Smooth muscle cell (in vitro differentiated cells): Measurements from ENCODE around the gene DPP10. TPM values are rescaled to one million over a fixed set of nuclear protein-coding genes. Genes with fewer than 3 reads are reported as not detected.

Source experiments
- DNase-seq: peaks from one replicate; lab custom pipeline; 2025; ENCODE audit not compliant: unreplicated experiment; lab: John Stamatoyannopoulos, UW
- H2AFZ ChIP-seq: fragments of 200-600 bp; sonication (generic); 2 replicates; pipeline ENCODE4 v1.6.0; 2016; ENCODE audit warnings: antibody characterized with exemption, low read depth, mild to moderate bottlenecking
- H3F3A ChIP-seq: fragments of 200-600 bp; sonication (generic); 2 replicates; pipeline ENCODE4 v1.6.0; 2017; ENCODE audit warnings: antibody characterized with exemption, low read depth
- H3K27ac ChIP-seq: fragments of 200-600 bp; sonication (generic); 2 replicates; pipeline ENCODE4 v1.5.1; 2016; ENCODE audit warnings: low read depth, mild to moderate bottlenecking
- H3K27me3 ChIP-seq: fragments of 200-600 bp; sonication (generic); 2 replicates; pipeline ENCODE4 v1.6.1; 2016; ENCODE audit warnings: low read depth, mild to moderate bottlenecking
- H3K36me3 ChIP-seq: fragments of 200-600 bp; sonication (generic); 2 replicates; pipeline ENCODE4 v1.5.1; 2016; ENCODE audit warnings: low read depth
- H3K4me1 ChIP-seq: fragments of 200-600 bp; sonication (generic); 2 replicates; pipeline ENCODE4 v1.5.1; 2016; ENCODE audit warnings: low read depth
- H3K4me2 ChIP-seq: fragments of 200-600 bp; sonication (generic); 2 replicates; pipeline ENCODE4 v1.6.0; 2016; ENCODE audit warnings: mild to moderate bottlenecking
- H3K4me3 ChIP-seq: fragments of 200-600 bp; sonication (generic); 2 replicates; pipeline ENCODE4 v1.5.1; 2016; ENCODE audit warnings: mild to moderate bottlenecking
- H3K79me2 ChIP-seq: fragments of 200-600 bp; sonication (generic); 2 replicates; pipeline ENCODE4 v1.6.0; 2016; ENCODE audit warnings: low read depth, mild to moderate bottlenecking
- H3K9ac ChIP-seq: fragments of 200-600 bp; sonication (generic); 2 replicates; pipeline ENCODE4 v1.6.0; 2016; ENCODE audit warnings: low read depth
- H3K9me3 ChIP-seq: fragments of 200-600 bp; sonication (generic); replicated peaks from 2 replicates; pipeline ENCODE4 v1.5.1; 2016; ENCODE audit warnings: low read depth
- H4K20me1 ChIP-seq: fragments of 200-600 bp; sonication (generic); 2 replicates; pipeline ENCODE4 v1.6.0; 2016; ENCODE audit warnings: low read depth
- CTCF ChIP-seq: fragments of 200-600 bp; sonication (generic); IDR thresholded peaks from 2 replicates; pipeline ENCODE4 v1.5.1; 2017; ENCODE audit warnings: borderline replicate concordance, mild to moderate bottlenecking, antibody characterized with exemption; ENCODE audit not compliant: insufficient read depth, poor library complexity, severe bottlenecking
- WGBS: methylation state at CpG from one replicate; pipeline ENCODE4 v1.1.7; 2016; ENCODE audit warnings: low lambda C conversion rate; 5-methylcytosine and 5-hydroxymethylcytosine counted together
- polyA plus RNA-seq: library from polyadenylated mRNA; unstranded; fragments of >200 nt; fragmentation: Nextera tagmentation; extraction: Ambion mirVana; gene quantifications from 2 replicates; pipeline ENCODE4 v1.2.1, GENCODE V29; 2016
- total RNA-seq: library from RNA; depleted of rRNA; stranded (reverse); fragments of >200 nt; gene quantifications from 2 replicates; pipeline ENCODE4 v1.2.3, GENCODE V29; 2014

The DPP10 gene
- total and polyA plus RNA-seq, 2 experiments from 2014 or later, result 3.6 TPM; not detected in 1

- H3K79me2 ChIP-seq, result no peaks in the 10 kb centered on the region
- H3K27ac ChIP-seq, result no peak overlapping the region
- no peak overlapping the region for H2AFZ ChIP-seq
- no peak overlapping the region for H3K4me3 ChIP-seq
- no peak for TF ChIP-seq CTCF
- no peaks in the 10 kb centered on the region for H3K4me1 ChIP-seq
- H3K27me3 ChIP-seq, result no peaks in the 10 kb centered on the region
- no peaks in the 10 kb centered on the region for H4K20me1 ChIP-seq
- H3K9ac ChIP-seq, result no peak overlapping the region
- DNase-seq, result no peak
- H3K9me3 ChIP-seq, result no peaks in the 10 kb centered on the region
- H3K4me2 ChIP-seq, result no peak overlapping the region
- H3K36me3 ChIP-seq, result no peaks in the 10 kb centered on the region
- 83% methylated on average over 3 of the region's 3 CpGs for WGBS
- H3F3A ChIP-seq, result no peaks in the 10 kb centered on the region
Observed at GRCh38 chr2:115520727-115521126, 1078.3 kb downstream of the DPP10 start.

GRCh38 chr2:115524452-115524851 is 1082.0 kb downstream of the DPP10 start:
- Histone ChIP-seq H3K4me2 (no peak overlapping the region), H3K9ac (no peak overlapping the region), H3K79me2 (no peaks in the 10 kb centered on the region), H3K27me3 (no peaks in the 10 kb centered on the region), H3K9me3 (no peaks in the 10 kb centered on the region), H4K20me1 (no peaks in the 10 kb centered on the region), H3K4me1 (no peaks in the 10 kb centered on the region), H3K27ac (no peak overlapping the region), H2AFZ (no peak overlapping the region), H3F3A (no peaks in the 10 kb centered on the region), H3K4me3 (no peak overlapping the region), H3K36me3 (no peaks in the 10 kb centered on the region)
- DNase-seq, result no peak
- 89% methylated on average over 4 of the region's 4 CpGs for WGBS
- TF ChIP-seq CTCF, result no peak

GRCh38 chr2:115529627-115530026 is 1087.2 kb downstream of the DPP10 start:
- TF ChIP-seq CTCF, result no peak
- peaks cover 11% of the 10 kb centered on the region for H3K4me1 ChIP-seq
- no peaks in the 10 kb centered on the region for H4K20me1 ChIP-seq
- no peak overlapping the region for H2AFZ ChIP-seq
- H3K36me3 ChIP-seq, result no peaks in the 10 kb centered on the region
- no peaks in the 10 kb centered on the region for H3K9me3 ChIP-seq
- no peak overlapping the region for H3K4me2 ChIP-seq
- H3K4me3 ChIP-seq, result no peak overlapping the region
- DNase-seq, result no peak
- no peaks in the 10 kb centered on the region for H3K79me2 ChIP-seq
- H3K27ac ChIP-seq, result no peak overlapping the region
- H3F3A ChIP-seq, result no peaks in the 10 kb centered on the region
- H3K27me3 ChIP-seq, result no peaks in the 10 kb centered on the region
- no peak overlapping the region for H3K9ac ChIP-seq

DNA sequence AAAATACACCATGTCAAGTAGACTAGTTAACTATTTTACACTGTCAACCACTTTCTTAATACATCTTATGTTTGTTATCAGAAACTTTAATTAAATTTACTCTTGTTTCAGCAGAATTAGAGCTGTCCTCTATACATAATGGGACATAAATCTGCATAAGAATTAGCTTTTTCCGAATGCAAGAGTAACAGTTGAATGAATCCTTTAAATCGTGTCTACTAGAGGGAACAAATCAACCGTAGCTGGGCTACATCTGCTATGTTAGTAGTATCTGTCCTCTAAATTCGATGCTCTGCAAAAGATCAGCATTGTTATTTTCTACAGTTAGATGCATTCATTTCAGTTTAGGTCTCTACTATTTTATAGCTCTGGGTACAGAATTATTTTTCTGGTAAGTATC is 1090.6 kb downstream of the DPP10 start:
- DNase-seq, result no peak
- peaks cover 11% of the 10 kb centered on the region for H3K4me1 ChIP-seq
- no peak overlapping the region for H3K4me2 ChIP-seq
- H4K20me1 ChIP-seq, result no peaks in the 10 kb centered on the region
- no peak overlapping the region for H2AFZ ChIP-seq
- no peak for TF ChIP-seq CTCF
- no peaks in the 10 kb centered on the region for H3K79me2 ChIP-seq
- H3K9ac ChIP-seq, result no peak overlapping the region
- H3K27me3 ChIP-seq, result no peaks in the 10 kb centered on the region
- 85% methylated on average over 4 of the region's 4 CpGs for WGBS
- H3K36me3 ChIP-seq, result no peaks in the 10 kb centered on the region
- no peak overlapping the region for H3K4me3 ChIP-seq
- H3F3A ChIP-seq, result no peaks in the 10 kb centered on the region
- H3K27ac ChIP-seq, result no peak overlapping the region
- no peaks in the 10 kb centered on the region for H3K9me3 ChIP-seq
